Retinal pigment epithelial cell (primary cell): ENCODE measurements around the gene TATDN2.

ENCODE experiments used
- DNase-seq: peaks from one replicate; pipeline ENCODE4 v3.0.0-alpha.2; 2010; ENCODE audit warnings: low read depth
- H3K4me3 ChIP-seq: 2 replicates; pipeline ENCODE4 v1.5.1; 2011; ENCODE audit warnings: mild to moderate bottlenecking, low read length, control low read depth, moderate library complexity
- CTCF ChIP-seq: conservative IDR thresholded peaks from 2 replicates; pipeline ENCODE4 v1.5.1; 2011; ENCODE audit warnings: low read depth, low read length, control low read depth, inconsistent platforms

TATDN2 gene

GRCh38 chr3:10248984-10249748 is 907 bp downstream of the TATDN2 start:
- DNase-seq = no peak
- peak overlapping the region; percentile 84 for H3K4me3 ChIP-seq
- TF ChIP-seq CTCF = no peak

- TF ChIP-seq CTCF = no peak
- peak overlapping the region; percentile 84 for H3K4me3 ChIP-seq
- no peak for DNase-seq
Measured at GRCh38 chr3:10249833-10250232, 1.6 kb downstream of the TATDN2 start.

- H3K4me3 ChIP-seq = peak overlapping the region; percentile 84
- TF ChIP-seq CTCF = no peak
- no peak for DNase-seq
Measured at GRCh38 chr3:10251006-10251405, 2.7 kb downstream of the TATDN2 start.

GRCh38 chr3:10253731-10254130 is 5.5 kb downstream of the TATDN2 start:
- H3K4me3 ChIP-seq = no peak overlapping the region
- DNase-seq = no peak
- no peak for TF ChIP-seq CTCF

- no peak for TF ChIP-seq CTCF
- H3K4me3 ChIP-seq = no peak overlapping the region
- DNase-seq = no peak
Measured at GRCh38 chr3:10255835-10256234, 7.6 kb downstream of the TATDN2 start.

- TF ChIP-seq CTCF = no peak
- H3K4me3 ChIP-seq = no peak overlapping the region
- DNase-seq = no peak
Measured at GRCh38 chr3:10259036-10259435, 10.8 kb downstream of the TATDN2 start.

- no peak for TF ChIP-seq CTCF
- DNase-seq = no peak
- no peak overlapping the region for H3K4me3 ChIP-seq
Measured at GRCh38 chr3:10259798-10260197, 11.5 kb downstream of the TATDN2 start.
